Sigmoid colon (tissue), 7 donors: ENCODE measurements around the gene PNO1. TPM values are rescaled to one million over a fixed set of nuclear protein-coding genes. Genes with fewer than 3 reads are reported as not detected.

Source experiments
- DNase-seq: peaks from one replicate; pipeline ENCODE4 v3.0.0-alpha.2; 2019
- H3K27ac ChIP-seq, 4 donors: fragments of 200-600 bp; sonication (generic); one replicate each; pipeline ENCODE4 v1.5.1; 2016 to 2019; ENCODE audit warnings: mild to moderate bottlenecking in 1 of 4
- H3K27me3 ChIP-seq, 3 donors: fragments of 200-600 bp; sonication (generic); one replicate each; pipeline ENCODE4 v1.5.1; 2019; ENCODE audit warnings: mild to moderate bottlenecking in 1 of 3
- H3K36me3 ChIP-seq, 4 donors: fragments of 200-600 bp; sonication (generic); one replicate each; pipeline ENCODE4 v1.5.1; 2016 to 2019
- H3K4me1 ChIP-seq, 4 donors: fragments of 200-600 bp; sonication (generic); one replicate each; pipeline ENCODE4 v1.5.1; 2017 to 2019
- H3K4me3 ChIP-seq, 4 donors: fragments of 200-600 bp; sonication (generic); one replicate each; pipeline ENCODE4 v1.5.1; 2017 to 2019; ENCODE audit warnings: mild to moderate bottlenecking in 2 of 4, moderate library complexity in 1 of 4
- H3K9me3 ChIP-seq, 4 donors: fragments of 200-600 bp in 3 of 4; sonication (generic) in 3 of 4; one replicate each; pipeline versions ENCODE4 v1.5.1 to v1.6.1; 2013 to 2019
- CTCF ChIP-seq, 4 experiments: fragments of 450-650 bp in 3 of 4; fragments of 200-600 bp in 1 of 4; IDR thresholded peaks; one replicate each; pipeline ENCODE4 v1.5.1; 2016 to 2019; ENCODE audit warnings: antibody characterized with exemption in 4 of 4, mild to moderate bottlenecking in 3 of 4, moderate library complexity in 2 of 4
- EP300 ChIP-seq, 4 donors: sonication (generic); formaldehyde crosslinking; IDR thresholded peaks; one replicate each; pipeline ENCODE4 v1.6.1; 2017; ENCODE audit warnings: antibody characterized with exemption in 4 of 4
- POLR2A ChIP-seq, 2 donors: fragments of 450-650 bp; IDR thresholded peaks; one replicate each; pipeline ENCODE4 v1.6.1; 2016; ENCODE audit warnings: antibody characterized with exemption in 2 of 2, mild to moderate bottlenecking in 2 of 2, moderate library complexity in 2 of 2
- POLR2AphosphoS5 ChIP-seq, 4 donors: sonication (generic); formaldehyde crosslinking; IDR thresholded peaks; one replicate each; pipeline ENCODE4 v1.6.1; 2017; ENCODE audit warnings: antibody characterized with exemption in 4 of 4
- WGBS, 2 donors: extraction: QIAGEN DNeasy Blood & Tissue Kit; methylation state at CpG; one replicate each; pipeline ENCODE4 v1.1.7; 2013; 5-methylcytosine and 5-hydroxymethylcytosine counted together
- intact Hi-C: fragments of 100-400 bp; cut with DNase I; formaldehyde crosslinking; loops from one replicate; pipeline ENCODE4 v1.15.1; 2023
- polyA plus RNA-seq, 3 donors: library from polyadenylated mRNA; stranded (reverse); fragments of 200-250 nt; gene quantifications; one replicate each; pipeline ENCODE4 v1.2.3, GENCODE V29; 2013
- total RNA-seq, 4 donors: library from RNA; depleted of rRNA; stranded (reverse); fragments of >200 nt; gene quantifications; one replicate each; pipeline ENCODE4 v1.1.0, GENCODE V29; 2016
- donor health status: healthy with polysubstance abuse.
- donor health status: Bipolar disorder and iron deficiency.
- donor health status: healthy.

Gene PNO1
- total and polyA plus RNA-seq, 7 donors: 6.0 to 20.7 (median 10.5) TPM

DNA sequence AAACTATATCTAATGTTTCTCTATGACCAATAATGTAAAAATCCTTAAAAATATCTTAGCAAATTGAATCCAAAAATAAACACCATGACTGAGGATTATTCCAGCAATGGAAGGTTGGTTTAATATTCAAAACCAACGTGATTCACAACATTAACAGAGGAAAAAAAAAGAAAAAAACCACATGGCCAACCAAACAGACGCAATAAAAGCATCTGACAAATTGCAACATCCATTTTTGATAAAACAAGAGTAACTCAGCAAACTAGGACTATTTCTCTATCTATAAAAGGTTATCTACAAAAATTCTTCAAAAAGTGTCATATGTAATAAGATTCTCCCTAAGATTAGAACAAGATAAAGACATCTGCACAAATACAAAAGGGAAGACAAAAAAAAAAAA lies 65.7 kb downstream of the PNO1 start:
- H3K9me3 ChIP-seq: no peaks in the 10 kb centered on the region
- intact Hi-C loops: no loop called here
- H3K27ac ChIP-seq: peak overlapping the region in 2 of 4 donors; percentile 15 to 65
- no peak for TF ChIP-seq EP300 (IDR thresholded peaks at IDR 0.05)
- TF ChIP-seq POLR2AphosphoS5 (IDR thresholded peaks at IDR 0.05): no peak
- TF ChIP-seq POLR2A (IDR thresholded peaks at IDR 0.05): no peak
- H3K36me3 ChIP-seq: no peaks in the 10 kb centered on the region
- H3K4me3 ChIP-seq: no peak overlapping the region
- 54 to 56% methylated on average over 2 of the region's 2 CpGs for WGBS, 2 donors
- no peak for DNase-seq
- H3K27me3 ChIP-seq: no peaks in the 10 kb centered on the region
- H3K4me1 ChIP-seq: peaks cover 0 to 83% (median 64%) of the 10 kb centered on the region in 4 donors

DNA sequence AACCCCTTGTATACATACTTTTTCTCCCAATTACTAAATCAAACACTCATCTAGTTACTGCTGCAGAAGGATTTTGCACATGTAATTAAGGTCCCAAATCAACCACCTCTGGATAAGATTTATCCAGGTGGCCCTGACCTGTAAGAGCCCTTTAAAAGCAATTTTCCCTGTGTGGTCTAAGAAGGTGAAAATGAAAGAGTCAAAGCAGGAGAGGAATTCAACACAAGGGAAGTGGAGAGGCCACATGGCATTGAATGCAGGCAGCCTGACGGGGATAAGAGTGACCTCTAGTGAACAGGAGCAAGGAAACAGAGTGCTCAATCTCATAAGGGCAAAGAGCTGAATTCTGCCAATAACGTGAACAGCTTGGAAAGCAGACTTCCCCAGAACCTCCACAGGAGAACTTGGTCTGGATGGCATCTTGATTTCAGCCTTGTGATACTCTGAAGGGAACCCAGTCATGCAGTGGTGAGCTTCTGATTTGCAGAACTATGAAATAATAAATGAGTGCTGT lies 67.5 kb downstream of the PNO1 start:
- peak overlapping the region in 3 of 4 donors; percentile 36 to 65 (median 60) for H3K27ac ChIP-seq
- H3K36me3 ChIP-seq: no peaks in the 10 kb centered on the region
- no peak overlapping the region for H3K4me3 ChIP-seq
- no peaks in the 10 kb centered on the region for H3K27me3 ChIP-seq
- no peak for TF ChIP-seq POLR2A (IDR thresholded peaks at IDR 0.05)
- no peak for TF ChIP-seq POLR2AphosphoS5 (IDR thresholded peaks at IDR 0.05)
- no peak for TF ChIP-seq EP300 (IDR thresholded peaks at IDR 0.05)
- TF ChIP-seq CTCF (IDR thresholded peaks at IDR 0.05): no peak
- 11 to 17% methylated on average over 2 of the region's 2 CpGs for WGBS, 2 donors
- peaks cover 0 to 70% (median 59%) of the 10 kb centered on the region in 4 donors for H3K4me1 ChIP-seq
- intact Hi-C loops: no loop called here
- H3K9me3 ChIP-seq: no peaks in the 10 kb centered on the region
- no peak for DNase-seq

Other genes with a start within 250 kb of the PNO1 start
- 10 to 100 TPM; 37.9 to 77.0 (median 43.6) TPM for gene C1D, start 94.9 kb upstream of the PNO1 start, total RNA-seq
- gene C1D, start 94.9 kb upstream of the PNO1 start, polyA plus RNA-seq: 10 to 100 TPM; 30.6 to 47.4 (median 34.2) TPM
- 10 to 100 TPM; 28.4 to 38.5 (median 36.6) TPM for gene PPP3R1, start 94.6 kb downstream of the PNO1 start, total RNA-seq
- gene PPP3R1, start 94.6 kb downstream of the PNO1 start, polyA plus RNA-seq: 10 to 100 TPM; 17.4 to 28.8 (median 27.5) TPM
- 10 to 100 TPM; 22.5 to 38.2 (median 32.6) TPM for gene CNRIP1, start 162.1 kb downstream of the PNO1 start, total RNA-seq
- gene CNRIP1, start 162.1 kb downstream of the PNO1 start, polyA plus RNA-seq: 10 to 100 TPM in 2 of 3 donors, 1 to 10 TPM in 1; 6.2 to 16.2 (median 10.0) TPM
- gene PLEK, start 207.4 kb downstream of the PNO1 start, total RNA-seq: 10 to 100 TPM in 2 of 4 donors, 1 to 10 TPM in 2; 5.8 to 15.2 (median 10.3) TPM
- 10 to 100 TPM; 12.5 to 16.8 (median 12.6) TPM for gene PLEK, start 207.4 kb downstream of the PNO1 start, polyA plus RNA-seq